ENCODE results near the gene SPR.

The SPR gene

DNA sequence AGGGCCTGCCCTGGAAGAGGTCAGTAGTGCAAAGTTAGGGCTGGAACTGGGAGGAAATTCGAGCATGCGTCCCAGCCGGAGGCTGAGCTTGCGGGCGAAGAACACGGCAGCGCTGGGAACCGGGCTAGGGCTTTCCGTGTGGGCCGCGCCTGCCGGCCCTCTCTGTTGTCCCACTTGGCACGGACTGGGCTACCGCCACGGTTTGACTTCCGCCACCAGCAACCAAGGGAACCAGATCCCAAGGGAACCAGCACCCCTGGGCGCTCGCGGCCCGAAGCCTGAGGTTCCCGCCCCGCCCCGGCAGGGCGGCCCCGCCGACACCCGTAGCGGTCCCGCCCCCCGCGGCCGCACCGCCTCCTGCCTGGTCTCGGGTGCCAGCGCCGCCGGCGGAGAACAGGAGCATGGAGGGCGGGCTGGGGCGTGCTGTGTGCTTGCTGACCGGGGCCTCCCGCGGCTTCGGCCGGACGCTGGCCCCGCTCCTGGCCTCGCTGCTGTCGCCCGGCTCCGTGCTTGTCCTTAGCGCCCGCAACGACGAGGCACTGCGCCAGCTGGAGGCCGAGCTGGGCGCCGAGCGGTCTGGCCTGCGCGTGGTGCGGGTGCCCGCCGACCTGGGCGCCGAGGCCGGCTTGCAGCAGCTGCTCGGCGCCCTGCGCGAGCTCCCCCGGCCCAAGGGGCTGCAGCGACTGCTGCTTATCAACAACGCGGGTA is at the start of gene SPR:
TSS of gene SPR (plus strand) at position 377 of the 708 bp plus-strand sequence. CDS start at position 402, 25 bp downstream.
- peak; percentile 90 for DNase-seq (ENCODE audit: low spot score)

GRCh38 chr2:72840066-72840465 is 47.1 kb upstream of the SPR start:
- no peak for DNase-seq (ENCODE audit: low spot score)

GRCh38 chr2:72841462-72842125 is 45.6 kb upstream of the SPR start:
- DNase-seq (ENCODE audit: low spot score) = no peak

DNA sequence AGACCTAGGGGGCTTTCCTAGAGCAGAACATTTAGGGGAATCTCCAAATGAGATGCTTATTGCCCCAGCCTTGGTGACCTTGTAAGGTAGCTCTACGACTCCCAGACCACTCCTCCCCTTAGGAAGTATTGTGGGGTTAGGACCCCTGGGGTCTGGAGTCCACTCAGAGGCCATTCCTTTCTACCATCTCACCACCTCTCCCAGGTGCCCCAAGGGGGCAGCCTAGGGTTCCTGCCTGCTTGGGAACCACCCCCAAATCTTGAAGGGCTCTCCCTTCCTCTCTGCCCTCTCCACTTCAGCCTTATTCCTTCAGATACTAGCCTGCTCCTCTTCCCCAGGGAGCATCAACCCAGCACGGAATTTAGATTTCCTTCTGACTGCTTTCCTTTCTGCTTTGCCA is 43.9 kb upstream of the SPR start:
- DNase-seq (ENCODE audit: low spot score) = no peak

GRCh38 chr2:72846171-72847095 is 40.8 kb upstream of the SPR start:
- DNase-seq (ENCODE audit: low spot score) = no peak

- no peak for DNase-seq (ENCODE audit: low spot score)
Observed at GRCh38 chr2:72847534-72848315, 39.5 kb upstream of the SPR start.

DNA sequence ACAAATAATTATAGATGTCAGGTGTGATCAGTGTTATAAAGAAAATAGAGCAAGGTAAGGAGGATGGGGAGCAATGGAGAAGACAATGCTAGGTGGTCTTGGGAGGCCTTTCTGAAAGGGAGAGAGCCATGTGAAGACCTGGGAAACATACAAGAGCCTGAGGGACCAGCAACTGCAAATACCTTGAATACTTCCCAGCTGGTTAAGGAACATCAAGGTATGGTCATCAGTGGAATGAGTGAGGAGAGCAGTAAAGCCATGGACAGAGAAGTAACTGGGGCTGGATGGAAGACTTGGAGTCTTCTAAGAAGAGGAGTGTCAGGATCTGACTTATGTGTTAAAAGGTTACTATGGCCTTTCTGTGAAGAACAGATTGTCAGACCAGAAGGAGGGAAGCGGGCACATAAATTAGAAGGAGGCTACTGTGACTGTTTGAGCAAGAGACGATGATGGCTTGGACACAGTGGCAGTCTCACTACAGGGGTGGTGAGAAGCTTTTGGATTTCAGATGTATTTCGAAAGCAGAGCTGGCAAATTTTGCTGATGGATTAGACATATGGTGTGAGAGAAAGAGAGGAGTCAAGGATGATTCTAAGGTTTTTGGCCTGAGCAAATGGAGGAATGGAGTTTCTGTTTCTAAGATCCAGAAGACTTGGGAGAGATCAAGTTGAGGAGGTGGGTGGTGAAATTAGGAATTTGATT is 38.6 kb upstream of the SPR start:
- DNase-seq (ENCODE audit: low spot score) = no peak

DNA sequence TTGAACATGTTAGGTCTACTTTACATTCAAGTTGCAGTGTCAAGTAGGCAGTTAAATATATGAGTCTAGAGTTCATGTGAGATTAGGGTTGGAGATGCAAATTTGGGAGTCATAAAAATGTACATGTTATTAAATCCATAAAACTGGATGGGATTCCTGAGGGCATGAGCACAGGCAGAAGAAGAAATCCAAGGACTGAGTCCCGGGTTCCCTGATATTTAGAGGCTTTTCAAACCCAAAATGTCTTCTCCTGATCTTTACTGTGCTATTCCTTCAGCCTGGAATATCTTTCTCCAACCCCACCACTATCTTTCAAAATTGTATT is 38.1 kb upstream of the SPR start:
- DNase-seq (ENCODE audit: low spot score) = no peak

DNA sequence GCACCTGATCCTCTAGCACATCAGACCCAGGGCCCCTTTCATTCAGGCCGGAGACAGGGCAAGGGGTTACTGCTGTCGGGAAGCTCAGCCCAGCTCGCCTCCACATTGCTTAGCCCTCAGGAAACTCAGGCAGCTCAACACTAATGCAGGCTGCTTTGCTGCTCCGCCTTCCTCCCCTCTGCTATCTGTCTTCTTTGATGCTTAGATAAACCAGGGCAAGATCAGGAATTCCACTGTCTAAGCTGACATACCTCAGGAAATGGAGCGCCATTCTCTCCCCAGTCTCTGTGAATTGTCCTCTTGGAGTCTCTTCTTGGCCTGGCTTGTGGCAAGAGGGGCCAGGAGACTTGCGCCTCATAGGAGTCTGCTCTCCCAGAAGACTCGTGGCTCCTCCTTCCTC is 35.9 kb upstream of the SPR start:
- no peak for DNase-seq (ENCODE audit: low spot score)

- DNase-seq (ENCODE audit: low spot score) = peak; percentile 69
Observed at GRCh38 chr2:72859831-72860262, 27.4 kb upstream of the SPR start.

DNA sequence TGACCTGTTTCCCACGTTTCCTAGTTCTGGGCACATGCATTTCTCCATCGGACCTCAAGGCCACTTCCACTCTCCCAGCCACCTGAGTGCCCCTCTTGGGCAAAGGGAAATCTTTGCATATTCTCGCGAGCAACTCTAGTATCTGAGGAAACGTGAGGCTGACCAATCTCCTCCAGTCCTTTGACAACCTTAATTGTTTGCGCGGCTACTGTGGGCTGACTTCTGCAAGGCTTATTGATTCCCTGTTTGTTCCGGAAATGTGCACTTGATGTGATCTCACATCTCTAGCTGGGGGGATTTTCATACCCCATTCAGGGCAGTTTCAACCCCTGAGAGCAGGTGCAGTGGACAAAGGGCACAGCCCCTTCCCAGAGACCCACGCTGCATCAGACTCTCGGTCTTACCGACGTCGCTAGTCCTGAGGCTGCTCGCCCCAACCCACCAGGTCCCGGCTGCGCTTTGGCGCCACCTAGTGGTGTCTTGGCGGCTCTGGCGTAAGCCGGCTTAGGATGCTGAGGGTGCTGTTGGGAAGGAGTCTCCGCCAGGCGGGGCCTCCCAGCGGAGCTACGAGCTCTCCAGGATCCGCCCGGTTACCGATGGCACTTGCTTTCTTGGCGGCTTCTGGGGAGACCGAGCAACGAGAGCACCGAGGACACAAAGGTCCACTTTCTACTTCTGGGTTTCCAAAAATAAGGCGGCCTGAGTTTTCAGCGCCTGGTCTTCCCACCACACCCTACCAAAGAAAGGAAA is 24.8 kb upstream of the SPR start:
- DNase-seq (ENCODE audit: low spot score) = peak; percentile 97

- no peak for DNase-seq (ENCODE audit: low spot score)
Observed at GRCh38 chr2:72863046-72863445, 24.2 kb upstream of the SPR start.

DNA sequence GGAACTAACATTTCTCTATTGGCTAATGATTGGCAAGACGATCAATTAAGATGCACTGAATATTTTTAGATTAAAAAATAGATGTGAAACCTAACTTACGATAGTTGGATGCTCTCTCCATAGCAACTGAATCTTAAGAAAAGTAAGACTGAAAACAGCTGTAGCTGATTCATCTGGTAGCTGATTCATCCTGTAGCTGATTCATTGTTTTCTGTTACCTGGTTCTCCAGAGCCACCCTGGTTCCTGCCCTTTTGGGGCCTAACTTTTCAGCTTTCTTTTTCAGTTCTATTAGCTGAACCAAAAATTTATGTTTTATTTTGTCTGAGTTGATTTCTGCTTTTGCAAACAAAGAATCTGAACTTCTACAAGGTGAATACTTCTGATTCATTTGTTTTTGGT is 22.7 kb upstream of the SPR start:
- peak; percentile 48 for DNase-seq (ENCODE audit: low spot score)

- DNase-seq (ENCODE audit: low spot score) = no peak
Observed at GRCh38 chr2:72871060-72871459, 16.1 kb upstream of the SPR start.

GRCh38 chr2:72871880-72872279 is 15.3 kb upstream of the SPR start:
- DNase-seq (ENCODE audit: low spot score) = no peak

DNA sequence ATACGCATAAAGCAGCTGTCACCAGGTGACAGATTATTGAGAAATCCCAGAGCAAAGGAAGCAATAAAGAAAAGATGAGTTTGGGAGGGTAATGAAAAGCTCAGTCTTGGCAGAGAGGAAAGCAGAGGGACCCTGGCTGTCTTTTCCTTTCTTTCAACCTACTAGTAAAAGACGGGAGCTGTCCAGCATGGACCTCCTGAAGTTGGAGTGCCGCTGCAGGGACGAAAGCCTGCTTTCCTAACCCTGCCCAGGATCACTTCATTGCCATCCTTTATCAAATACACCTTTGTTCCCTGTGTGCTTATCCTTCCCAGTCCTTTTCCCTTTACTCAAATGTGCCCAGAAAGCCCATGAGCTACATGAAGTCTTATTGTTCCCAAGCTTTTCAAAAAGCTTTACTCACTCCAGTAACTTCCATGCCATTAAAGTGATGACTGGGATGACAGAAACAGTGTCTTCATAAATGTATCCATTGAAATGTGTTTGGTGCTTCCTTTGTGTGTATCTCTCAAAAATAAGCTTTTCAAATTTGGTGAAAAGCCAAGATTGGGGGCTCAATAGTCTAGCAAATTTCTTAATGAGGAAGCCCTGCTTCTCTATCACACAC is 3.7 kb upstream of the SPR start:
- peak; percentile 65 for DNase-seq (ENCODE audit: low spot score)

GRCh38 chr2:72886505-72887031 is 640 bp upstream of the SPR start:
- no peak for DNase-seq (ENCODE audit: low spot score)

DNA sequence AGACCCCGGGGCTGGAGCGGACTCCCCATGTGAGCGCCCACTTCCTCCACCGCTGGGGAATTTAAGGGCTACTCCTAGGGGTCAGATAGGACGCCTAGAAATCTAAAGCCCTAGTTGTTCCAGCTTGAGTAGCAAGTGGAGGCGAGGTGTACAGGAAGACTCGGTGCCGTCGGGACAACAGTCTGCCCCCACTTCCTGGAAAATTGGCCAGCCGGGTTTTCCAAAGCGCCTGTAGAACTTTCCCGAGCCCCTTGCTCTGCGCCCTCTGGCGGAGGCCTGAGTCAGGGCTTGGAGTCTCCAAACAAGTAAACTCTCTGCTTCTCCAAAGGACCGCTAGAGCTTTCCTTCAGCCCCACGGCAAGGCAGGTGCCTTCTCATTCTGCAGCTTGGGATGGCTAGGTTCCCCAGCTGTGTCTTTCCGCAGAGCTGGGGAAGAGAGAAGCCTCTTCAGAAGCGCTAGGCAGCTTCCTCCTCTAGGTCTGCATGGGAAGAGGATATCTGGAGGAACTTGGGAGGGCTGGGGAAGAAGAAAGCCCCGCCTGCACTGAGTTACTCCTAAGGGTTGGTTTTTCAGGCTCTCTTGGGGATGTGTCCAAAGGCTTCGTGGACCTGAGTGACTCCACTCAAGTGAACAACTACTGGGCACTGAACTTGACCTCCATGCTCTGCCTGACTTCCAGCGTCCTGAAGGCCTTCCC is 681 bp downstream of the SPR start:
- DNase-seq (ENCODE audit: low spot score) = peak; percentile 92
